IPS-18a (cell line): ENCODE measurements around the gene NKX6-2.

Experiments
- H3K27ac ChIP-seq: one replicate; pipeline ENCODE4 v1.5.1; 2013; ENCODE audit warnings: low read length
- H3K27me3 ChIP-seq: one replicate; pipeline ENCODE4 v1.6.1; 2013; ENCODE audit warnings: mild to moderate bottlenecking, low read length; ENCODE audit not compliant: control insufficient read depth, insufficient read depth
- H3K36me3 ChIP-seq: one replicate; pipeline ENCODE4 v1.6.1; 2013; ENCODE audit warnings: low read depth, low read length; ENCODE audit not compliant: control insufficient read depth
- H3K4me1 ChIP-seq: one replicate; pipeline ENCODE4 v1.6.1; 2013; ENCODE audit warnings: low read depth, low read length; ENCODE audit not compliant: control insufficient read depth
- H3K4me3 ChIP-seq: one replicate; pipeline ENCODE4 v1.5.1; 2013; ENCODE audit warnings: low read length
- H3K9ac ChIP-seq: one replicate; pipeline ENCODE4 v1.6.1; 2013; ENCODE audit warnings: mild to moderate bottlenecking, low read length, moderate library complexity
- H3K9me3 ChIP-seq: one replicate; pipeline ENCODE4 v1.6.1; 2013; ENCODE audit warnings: low read depth, low read length; ENCODE audit not compliant: control insufficient read depth

The NKX6-2 gene

DNA sequence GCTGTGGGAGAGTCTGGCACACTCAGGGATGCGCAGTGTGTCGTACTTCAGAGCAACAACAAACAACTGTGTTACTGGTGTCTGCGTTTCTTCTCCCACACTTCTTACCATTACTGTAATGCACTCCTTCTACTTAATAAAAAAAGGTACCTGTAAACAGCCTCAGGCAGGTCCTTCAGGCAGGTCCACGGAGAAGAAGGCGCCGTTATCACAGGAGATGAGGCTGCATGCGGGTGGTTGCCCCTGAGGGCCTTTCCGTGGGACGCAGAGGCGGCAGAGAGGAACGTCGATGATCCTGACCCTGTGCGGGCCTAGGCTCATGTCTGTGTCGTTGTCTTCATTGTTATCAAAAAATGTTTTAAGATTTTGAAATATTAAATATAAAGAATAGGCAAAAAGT, 29.4 kb downstream of the NKX6-2 start:
- no peaks in the 10 kb centered on the region for H3K27me3 ChIP-seq
- no peaks in the 10 kb centered on the region for H3K4me1 ChIP-seq
- H3K9me3 ChIP-seq: no peaks in the 10 kb centered on the region
- no peak overlapping the region for H3K4me3 ChIP-seq
- H3K36me3 ChIP-seq: no peaks in the 10 kb centered on the region
- H3K27ac ChIP-seq: no peak overlapping the region
- no peak overlapping the region for H3K9ac ChIP-seq

DNA sequence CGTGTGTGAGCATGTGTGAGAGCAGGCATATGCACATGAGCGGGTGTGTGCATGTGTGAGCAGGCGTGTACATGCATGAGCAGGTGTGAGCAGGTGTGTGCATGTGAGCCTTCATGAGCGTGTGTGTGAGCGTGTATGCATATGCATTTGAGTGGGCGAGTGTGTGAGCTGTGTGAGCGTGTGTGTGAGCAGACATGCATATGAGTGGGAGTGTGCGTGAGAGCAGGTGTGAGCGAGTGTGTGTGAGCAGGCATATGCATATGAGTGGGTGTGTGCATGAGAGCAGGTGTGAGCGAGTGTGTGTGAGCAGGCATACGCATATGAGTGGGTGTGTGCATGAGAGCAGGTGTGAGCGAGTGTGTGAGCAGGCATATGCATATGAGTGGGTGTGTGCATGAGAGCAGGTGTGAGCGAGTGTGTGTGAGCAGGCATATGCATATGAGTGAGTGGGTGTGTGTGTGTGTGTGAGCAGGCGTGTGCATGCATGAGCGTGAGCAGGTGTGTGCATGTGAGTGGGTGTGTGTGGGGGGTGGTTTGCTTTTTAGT, 30.7 kb downstream of the NKX6-2 start:
- H3K9ac ChIP-seq: no peak overlapping the region
- H3K4me3 ChIP-seq: no peak overlapping the region
- H3K4me1 ChIP-seq: no peaks in the 10 kb centered on the region
- H3K27ac ChIP-seq: no peak overlapping the region
- H3K27me3 ChIP-seq: no peaks in the 10 kb centered on the region
- H3K9me3 ChIP-seq: no peaks in the 10 kb centered on the region
- no peaks in the 10 kb centered on the region for H3K36me3 ChIP-seq

DNA sequence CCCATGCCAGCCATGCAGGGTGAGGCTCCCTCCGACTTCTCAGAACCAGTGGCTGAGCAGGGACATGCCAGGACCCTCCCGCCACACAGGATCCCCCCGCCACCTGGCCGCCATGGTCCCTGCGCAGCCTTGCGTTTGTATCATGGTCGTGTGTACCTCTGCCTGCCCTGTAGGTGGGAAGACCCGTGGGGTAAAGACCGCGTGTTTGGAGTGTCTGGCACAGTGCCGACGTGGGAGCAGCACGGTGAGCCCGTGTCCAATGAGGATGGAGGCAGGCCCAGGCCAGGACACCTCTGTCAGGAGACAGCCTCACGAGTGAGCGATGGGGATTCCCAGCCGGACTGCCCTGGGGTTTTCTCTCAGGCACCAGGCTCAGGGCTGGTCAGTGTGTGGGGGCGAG, 31.9 kb downstream of the NKX6-2 start:
- no peaks in the 10 kb centered on the region for H3K4me1 ChIP-seq
- no peaks in the 10 kb centered on the region for H3K36me3 ChIP-seq

DNA sequence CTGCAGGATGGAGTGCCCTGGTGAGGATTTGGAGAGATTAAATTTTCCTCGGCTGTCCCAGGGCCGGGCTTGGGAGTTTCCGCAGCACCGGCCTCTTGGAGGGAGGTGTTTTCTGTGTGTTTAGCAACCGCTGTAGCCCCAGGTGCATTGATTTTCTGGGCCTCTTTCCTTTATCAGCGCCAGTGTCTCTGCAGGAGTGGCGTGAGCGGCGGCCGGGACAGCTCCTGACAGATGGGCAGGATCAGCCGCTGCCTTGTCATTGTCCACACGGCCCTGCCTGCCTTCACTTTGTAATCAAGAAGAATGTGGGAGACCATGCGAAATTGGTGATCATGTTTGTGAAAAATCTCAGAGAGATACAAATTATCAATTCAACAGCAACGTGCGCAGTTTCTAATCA, 32.4 kb downstream of the NKX6-2 start:
- Histone ChIP-seq H3K4me1 (no peaks in the 10 kb centered on the region), H3K36me3 (no peaks in the 10 kb centered on the region), H3K9me3 (no peaks in the 10 kb centered on the region)

More for the DNA sequence above, 31.9 kb downstream of the NKX6-2 start:
- Histone ChIP-seq H3K9ac (no peak overlapping the region), H3K9me3 (no peaks in the 10 kb centered on the region), H3K4me3 (no peak overlapping the region), H3K27me3 (no peaks in the 10 kb centered on the region), H3K27ac (no peak overlapping the region)

DNA sequence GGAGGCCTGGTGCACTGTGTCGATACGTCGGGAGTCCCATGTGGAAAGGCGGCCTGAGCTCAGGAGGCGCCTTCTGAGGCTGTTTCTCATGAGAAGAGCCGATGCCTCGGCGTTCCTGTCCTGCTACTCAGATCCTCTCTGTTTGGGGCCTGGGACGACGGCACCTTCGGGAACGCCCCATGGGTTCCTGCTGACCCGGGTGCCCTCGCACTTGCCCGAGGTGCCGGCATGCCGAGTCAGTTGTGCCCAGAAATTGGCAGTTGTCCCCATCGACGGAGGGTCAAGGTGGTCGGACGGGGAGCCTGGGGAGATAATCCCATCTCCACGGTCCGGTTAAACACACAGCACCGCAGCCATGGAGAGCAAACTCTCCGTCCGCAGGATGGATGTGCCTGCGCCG, 33.0 kb downstream of the NKX6-2 start:
- Histone ChIP-seq H3K9me3 (no peaks in the 10 kb centered on the region), H3K36me3 (no peaks in the 10 kb centered on the region), H3K9ac (no peak overlapping the region), H3K4me3 (no peak overlapping the region), H3K27ac (no peak overlapping the region), H3K4me1 (no peaks in the 10 kb centered on the region), H3K27me3 (no peaks in the 10 kb centered on the region)

More for the DNA sequence above, 32.4 kb downstream of the NKX6-2 start:
- H3K4me3 ChIP-seq: no peak overlapping the region
- no peak overlapping the region for H3K27ac ChIP-seq
- no peak overlapping the region for H3K9ac ChIP-seq
- H3K27me3 ChIP-seq: no peaks in the 10 kb centered on the region

DNA sequence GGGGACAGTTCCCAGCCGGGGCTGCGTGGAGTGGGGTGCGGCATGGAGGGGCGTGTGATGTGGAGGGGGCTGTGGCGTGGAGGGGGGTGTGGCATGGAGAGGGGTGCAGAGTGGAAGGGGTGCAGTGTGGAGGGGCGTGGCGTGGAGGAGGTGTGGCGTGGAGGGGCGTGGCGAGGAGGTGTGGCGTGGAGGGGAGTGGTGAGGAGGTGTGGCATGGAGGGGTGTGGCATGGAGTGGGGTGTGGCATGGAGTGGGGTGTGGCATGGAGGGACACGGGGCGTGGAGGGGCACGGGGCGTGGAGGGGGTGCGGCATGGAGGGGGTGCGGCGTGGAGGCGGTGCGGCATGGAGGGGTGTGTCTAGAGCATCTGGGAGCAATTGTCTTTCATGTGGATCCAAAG, 33.6 kb downstream of the NKX6-2 start:
- H3K9ac ChIP-seq: no peak overlapping the region
- no peaks in the 10 kb centered on the region for H3K27me3 ChIP-seq
- H3K4me3 ChIP-seq: no peak overlapping the region
- no peaks in the 10 kb centered on the region for H3K9me3 ChIP-seq
- H3K4me1 ChIP-seq: peaks cover under 1% of the 10 kb centered on the region
- no peaks in the 10 kb centered on the region for H3K36me3 ChIP-seq
- no peak overlapping the region for H3K27ac ChIP-seq

DNA sequence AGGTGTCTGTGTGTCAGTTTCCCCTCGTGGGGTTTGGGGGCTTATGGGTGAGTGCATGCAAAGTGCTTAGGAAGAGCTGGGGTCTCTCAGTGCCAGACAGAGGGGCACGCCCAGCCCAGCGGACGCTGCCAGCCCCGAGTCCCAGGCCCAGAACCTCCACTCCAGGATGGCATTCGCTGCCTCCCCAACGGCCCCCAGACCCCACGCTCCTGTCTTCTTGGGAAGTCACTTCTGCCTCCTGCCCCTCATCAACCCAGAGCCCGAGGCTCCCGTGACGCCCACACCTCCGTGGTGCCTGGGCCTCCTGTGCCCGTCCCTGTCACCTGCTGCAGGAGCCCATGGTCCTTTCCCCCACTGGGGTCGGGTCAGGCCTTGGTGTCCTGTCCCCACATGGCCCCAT, 35.0 kb downstream of the NKX6-2 start:
- no peaks in the 10 kb centered on the region for H3K9me3 ChIP-seq
- no peak overlapping the region for H3K27ac ChIP-seq
- no peak overlapping the region for H3K9ac ChIP-seq
- H3K4me1 ChIP-seq: peaks cover 11% of the 10 kb centered on the region
- no peak overlapping the region for H3K4me3 ChIP-seq
- H3K27me3 ChIP-seq: no peaks in the 10 kb centered on the region
- H3K36me3 ChIP-seq: no peaks in the 10 kb centered on the region

DNA sequence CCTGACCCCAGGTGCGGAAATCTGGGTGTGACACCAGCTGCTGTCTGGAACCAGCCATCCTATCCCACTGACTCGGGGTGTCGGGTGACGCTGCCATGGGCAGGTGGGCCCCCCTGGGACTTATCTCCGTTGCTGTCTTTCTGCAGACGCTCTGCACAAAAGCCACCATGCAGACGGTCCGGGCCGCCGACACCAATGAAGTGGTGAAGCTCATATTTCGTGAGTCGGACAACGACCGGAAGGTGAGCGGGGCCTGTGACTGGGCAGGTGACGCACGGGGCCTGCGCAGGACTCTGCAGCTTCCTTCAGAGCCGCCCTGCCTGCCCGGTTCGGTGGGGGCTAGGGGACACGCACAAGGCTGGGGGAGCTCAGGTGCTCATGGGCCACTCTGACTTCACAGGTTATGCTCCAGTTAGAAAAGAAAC, 36.6 kb downstream of the NKX6-2 start:
- no peaks in the 10 kb centered on the region for H3K9me3 ChIP-seq
- peaks cover 11% of the 10 kb centered on the region for H3K4me1 ChIP-seq
- H3K4me3 ChIP-seq: no peak overlapping the region
- no peaks in the 10 kb centered on the region for H3K36me3 ChIP-seq
- no peak overlapping the region for H3K9ac ChIP-seq
- H3K27me3 ChIP-seq: no peaks in the 10 kb centered on the region
- no peak overlapping the region for H3K27ac ChIP-seq

DNA sequence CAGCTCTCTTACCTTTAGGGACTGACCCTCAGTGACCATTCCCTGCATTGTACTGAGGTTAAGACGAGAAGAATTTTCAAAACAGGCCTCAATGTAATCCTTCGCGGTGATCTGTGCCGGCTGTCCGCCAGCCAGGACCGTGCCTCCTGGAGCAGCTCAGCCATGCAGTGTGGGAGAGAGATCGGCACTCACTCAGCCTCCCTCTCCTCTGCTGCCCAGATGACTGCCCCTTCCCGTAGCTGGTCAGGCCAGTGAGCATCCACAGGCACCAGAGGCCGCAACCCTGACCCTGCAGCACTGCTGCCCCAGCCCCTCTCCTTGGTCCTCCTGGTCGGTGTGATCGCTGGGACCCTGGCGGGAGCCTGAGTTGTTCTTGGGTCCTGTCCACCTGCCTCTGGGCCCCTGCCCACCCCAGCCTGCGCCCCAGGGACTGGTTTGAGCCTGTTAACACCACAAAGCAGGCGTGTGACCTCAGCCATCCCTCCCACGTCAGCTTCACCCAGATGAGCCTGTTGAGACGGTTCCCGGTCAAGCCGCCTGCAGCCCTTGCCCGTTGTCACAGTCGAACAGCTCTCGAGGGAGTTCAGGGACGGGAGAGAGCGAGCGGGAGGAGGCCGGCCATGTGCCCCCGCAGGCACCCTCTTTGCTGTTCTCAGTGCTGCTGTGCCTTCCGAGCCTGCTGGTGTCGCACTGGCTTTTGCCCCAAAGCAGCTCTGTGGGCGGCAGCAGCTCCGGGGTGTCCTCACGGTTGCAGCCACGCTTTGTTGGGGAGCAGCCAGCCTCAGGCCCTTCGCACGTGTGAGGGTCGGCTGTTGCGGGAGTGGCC, 37.2 kb downstream of the NKX6-2 start:
- no peak overlapping the region for H3K27ac ChIP-seq
- H3K9ac ChIP-seq: no peak overlapping the region
- no peaks in the 10 kb centered on the region for H3K9me3 ChIP-seq
- H3K4me3 ChIP-seq: no peak overlapping the region
- peaks cover 11% of the 10 kb centered on the region for H3K4me1 ChIP-seq
- H3K36me3 ChIP-seq: no peaks in the 10 kb centered on the region
- H3K27me3 ChIP-seq: no peaks in the 10 kb centered on the region

DNA sequence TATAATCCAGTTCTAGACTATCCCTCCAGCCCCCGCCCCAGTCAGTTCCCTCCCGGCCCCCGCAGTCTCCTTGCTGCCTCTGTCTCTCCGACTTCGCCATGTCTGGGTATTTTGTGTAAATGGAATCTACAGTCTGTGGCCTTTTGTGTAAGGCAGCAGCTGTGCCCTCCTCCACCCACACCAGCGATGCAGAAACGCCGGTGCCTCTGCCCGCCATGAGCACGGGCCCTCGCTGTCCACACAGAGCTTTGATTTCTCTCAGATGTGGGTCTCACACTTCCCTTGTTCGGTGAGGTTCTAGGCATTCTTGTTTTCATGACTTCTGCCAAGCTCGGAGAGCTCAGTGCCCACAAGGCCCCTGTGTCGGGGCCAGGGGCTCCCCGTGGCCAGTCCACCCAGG, 37.8 kb downstream of the NKX6-2 start:
- peaks cover 11% of the 10 kb centered on the region for H3K4me1 ChIP-seq
- no peaks in the 10 kb centered on the region for H3K36me3 ChIP-seq
- no peak overlapping the region for H3K4me3 ChIP-seq
- H3K27ac ChIP-seq: no peak overlapping the region
- H3K9me3 ChIP-seq: no peaks in the 10 kb centered on the region
- H3K9ac ChIP-seq: no peak overlapping the region
- H3K27me3 ChIP-seq: no peaks in the 10 kb centered on the region

DNA sequence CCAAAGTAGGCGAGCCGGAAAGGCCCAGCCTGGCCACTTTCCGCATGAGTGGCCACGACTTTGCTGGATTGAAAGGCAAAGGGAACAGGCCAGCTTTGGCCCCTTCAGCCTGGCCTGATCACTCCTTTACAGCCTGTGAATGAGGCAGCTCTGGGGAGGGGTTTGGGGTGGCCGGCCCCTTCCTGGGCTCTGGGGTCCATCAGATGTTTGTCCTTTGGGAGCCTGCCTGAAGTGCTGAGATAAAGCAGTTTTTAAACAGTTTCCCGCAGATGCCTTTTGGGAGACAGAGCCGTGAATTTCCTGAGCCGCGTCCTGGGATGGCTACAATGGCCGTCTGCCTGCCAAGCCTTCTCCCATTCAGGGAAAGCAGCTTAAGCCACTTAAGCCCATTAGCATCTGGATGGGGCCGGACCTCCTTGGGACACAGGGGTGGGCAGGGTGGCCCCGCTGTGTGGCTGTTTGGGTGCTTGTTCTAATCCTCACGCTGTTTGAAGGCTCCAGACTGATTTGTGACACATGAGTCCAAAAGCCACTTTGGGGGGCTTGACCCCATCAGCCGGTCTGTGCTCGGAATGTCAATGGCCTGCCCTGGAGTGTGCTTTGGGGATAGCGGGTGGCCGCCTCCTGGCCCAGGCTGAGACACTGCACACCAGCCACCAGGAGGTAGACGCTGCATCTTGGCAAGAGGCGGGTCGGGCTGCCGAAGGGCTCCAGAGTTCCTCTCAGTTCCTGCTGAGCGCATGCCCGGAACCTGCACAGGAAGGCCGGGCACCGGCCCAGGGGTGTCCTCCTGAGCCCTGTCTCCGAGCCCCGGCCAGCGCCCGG, 38.9 kb downstream of the NKX6-2 start:
- H3K27ac ChIP-seq: no peak overlapping the region
- no peak overlapping the region for H3K9ac ChIP-seq
- peaks cover 18% of the 10 kb centered on the region for H3K4me1 ChIP-seq
- H3K9me3 ChIP-seq: no peaks in the 10 kb centered on the region
- H3K4me3 ChIP-seq: no peak overlapping the region
- H3K27me3 ChIP-seq: no peaks in the 10 kb centered on the region
- no peaks in the 10 kb centered on the region for H3K36me3 ChIP-seq
